Measurements from ENCODE around the gene SLC11A2.
"Not testable (repeated sequence)": the region's sequence is repeated elsewhere in the genome, so short reads cannot be mapped to it uniquely, and the experiment has no call there.

SLC11A2 gene

DNA sequence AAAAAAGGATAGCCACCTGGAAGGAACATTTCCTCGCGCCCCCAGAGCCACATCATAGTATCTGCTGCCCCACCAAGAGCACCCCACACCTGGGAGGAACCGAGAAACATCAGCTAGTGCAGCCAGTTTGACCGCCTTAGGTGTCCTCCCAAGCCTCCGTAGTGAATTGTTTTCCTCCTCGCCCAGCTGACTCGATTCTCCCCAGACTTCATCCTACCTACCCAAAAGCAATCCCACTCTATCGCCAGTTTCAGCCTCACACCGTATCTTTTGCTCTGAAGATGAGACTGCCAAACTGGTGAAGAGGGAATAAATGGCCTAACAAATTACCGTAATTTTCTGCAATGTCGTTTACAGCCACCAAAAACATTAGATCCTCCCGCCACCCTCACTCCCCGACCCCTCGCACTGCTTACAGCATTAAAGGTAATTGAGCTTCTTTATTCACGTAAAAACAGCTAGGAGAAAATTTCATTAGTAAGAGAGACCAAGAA lies 1.2 kb upstream of the SLC11A2 start:
- Histone ChIP-seq H2AFZ (ENCODE audit: low read length, unreplicated experiment) (no peak overlapping the region), H3K36me3 (ENCODE audit: insufficient read depth, low read length) (no peaks in the 10 kb centered on the region), H3K4me3 (ENCODE audit: low read depth, low read length) (no peak overlapping the region), H3K27me3 (ENCODE audit: insufficient read depth, low read length) (no peaks in the 10 kb centered on the region), H3K4me1 (ENCODE audit: control insufficient read depth, insufficient read depth, low read length, unreplicated experiment) (peaks cover 14% of the 10 kb centered on the region), H3K27ac (ENCODE audit: low read depth, low read length) (no peak overlapping the region), H3K79me2 (ENCODE audit: control insufficient read depth, insufficient read depth, low read length, unreplicated experiment) (peaks cover 32% of the 10 kb centered on the region)

DNA sequence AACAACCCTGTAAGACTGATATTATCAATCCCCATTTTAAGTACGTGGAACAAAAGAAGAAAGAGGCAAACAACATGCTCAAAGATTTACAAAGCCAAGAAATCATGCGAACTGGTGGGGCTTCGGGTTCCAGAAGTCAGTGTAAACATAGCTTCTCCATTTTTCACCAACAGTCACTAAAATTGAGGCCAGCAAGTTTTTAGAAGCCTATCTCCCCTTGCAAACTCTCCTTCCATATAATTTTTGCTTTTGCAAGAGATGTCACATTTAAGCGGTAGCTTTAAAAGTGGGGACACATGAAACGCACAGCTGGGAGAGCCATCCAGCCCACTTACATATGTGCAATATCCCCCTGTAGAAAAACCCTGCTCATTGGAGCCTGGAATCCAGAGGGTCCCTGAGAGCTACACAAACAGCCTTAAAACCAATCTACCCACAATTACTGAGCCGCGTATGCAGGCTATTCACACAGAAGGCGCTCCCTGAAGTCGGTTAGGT lies 797 bp downstream of the SLC11A2 start:
- Histone ChIP-seq H3K27me3 (ENCODE audit: insufficient read depth, low read length) (no peaks in the 10 kb centered on the region), H2AFZ (ENCODE audit: low read length, unreplicated experiment) (peak overlapping the region; percentile 83), H3K36me3 (ENCODE audit: insufficient read depth, low read length) (no peaks in the 10 kb centered on the region), H3K79me2 (ENCODE audit: control insufficient read depth, insufficient read depth, low read length, unreplicated experiment) (peaks cover 50% of the 10 kb centered on the region), H3K4me1 (ENCODE audit: control insufficient read depth, insufficient read depth, low read length, unreplicated experiment) (peaks cover 14% of the 10 kb centered on the region), H3K27ac (ENCODE audit: low read depth, low read length) (peak overlapping the region; percentile 94), H3K4me3 (ENCODE audit: low read depth, low read length) (peak overlapping the region; percentile 95)

DNA sequence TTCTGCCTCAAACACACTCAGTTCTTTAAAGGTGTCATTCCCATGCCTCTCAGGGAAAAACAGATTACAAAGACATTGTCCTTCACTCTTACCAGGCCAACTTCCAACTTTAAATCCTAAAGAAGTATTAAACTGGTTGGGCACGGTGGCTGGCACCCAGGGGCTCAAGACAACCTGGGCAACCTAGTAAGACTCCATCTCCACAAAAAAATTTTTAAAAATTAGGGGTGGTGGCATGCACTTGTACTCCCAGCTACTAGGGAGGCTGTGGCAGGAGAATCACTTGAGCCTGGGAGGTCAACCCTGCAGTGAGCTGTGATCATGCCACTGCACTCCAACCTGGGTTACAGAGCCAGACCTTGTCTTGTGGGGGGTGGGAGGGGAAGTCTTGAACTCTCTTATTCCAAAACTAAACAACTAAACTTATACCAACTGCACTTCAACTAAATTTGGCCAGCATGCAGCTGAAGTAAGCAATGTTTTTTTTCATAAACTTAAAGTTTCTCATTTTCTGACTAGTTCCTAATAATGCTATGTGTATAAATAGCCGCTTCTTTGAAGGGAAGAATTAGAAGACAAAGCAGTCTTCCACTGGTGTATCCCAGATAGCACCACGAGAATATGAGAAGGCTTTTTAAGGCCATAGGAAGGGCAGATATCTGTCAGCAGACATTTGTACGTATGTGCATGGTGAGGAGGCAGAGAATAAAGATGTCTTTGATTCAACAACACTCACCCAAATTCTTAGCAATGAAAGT lies 2.4 kb downstream of the SLC11A2 start:
- Histone ChIP-seq H3K36me3 (ENCODE audit: insufficient read depth, low read length) (no peaks in the 10 kb centered on the region), H3K4me3 (ENCODE audit: low read depth, low read length) (peak overlapping the region; percentile 95), H3K27me3 (ENCODE audit: insufficient read depth, low read length) (no peaks in the 10 kb centered on the region), H3K27ac (ENCODE audit: low read depth, low read length) (peak overlapping the region; percentile 94), H3K79me2 (ENCODE audit: control insufficient read depth, insufficient read depth, low read length, unreplicated experiment) (peaks cover 64% of the 10 kb centered on the region), H2AFZ (ENCODE audit: low read length, unreplicated experiment) (peak overlapping the region; percentile 66), H3K4me1 (ENCODE audit: control insufficient read depth, insufficient read depth, low read length, unreplicated experiment) (peaks cover 14% of the 10 kb centered on the region)

DNA sequence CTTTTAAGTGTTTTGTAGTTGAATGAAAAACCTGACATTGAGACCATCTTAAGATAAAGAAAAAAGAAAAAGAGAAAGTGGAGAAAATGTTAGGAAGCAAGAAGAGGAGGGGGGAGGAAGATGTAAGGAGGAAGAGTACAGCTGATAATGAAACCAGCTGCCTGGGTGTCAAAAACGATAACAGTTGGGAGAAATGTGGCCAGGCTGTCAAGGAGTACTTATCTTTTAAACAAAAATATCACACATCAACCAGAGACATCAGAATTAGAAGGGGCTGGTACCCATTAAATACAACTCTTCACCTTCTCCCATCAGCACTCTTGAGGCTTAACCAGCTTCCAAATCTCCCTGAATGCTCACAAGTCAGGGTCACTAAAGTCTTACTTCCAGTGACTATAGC lies 4.5 kb downstream of the SLC11A2 start:
- H3K27me3 ChIP-seq (ENCODE audit: insufficient read depth, low read length) = no peaks in the 10 kb centered on the region
- H3K4me3 ChIP-seq (ENCODE audit: low read depth, low read length) = no peak overlapping the region
- H2AFZ ChIP-seq (ENCODE audit: low read length, unreplicated experiment) = no peak overlapping the region
- H3K27ac ChIP-seq (ENCODE audit: low read depth, low read length) = no peak overlapping the region
- peaks cover 11% of the 10 kb centered on the region for H3K4me1 ChIP-seq (ENCODE audit: control insufficient read depth, insufficient read depth, low read length, unreplicated experiment)
- H3K79me2 ChIP-seq (ENCODE audit: control insufficient read depth, insufficient read depth, low read length, unreplicated experiment) = peaks cover 75% of the 10 kb centered on the region
- H3K36me3 ChIP-seq (ENCODE audit: insufficient read depth, low read length) = no peaks in the 10 kb centered on the region

DNA sequence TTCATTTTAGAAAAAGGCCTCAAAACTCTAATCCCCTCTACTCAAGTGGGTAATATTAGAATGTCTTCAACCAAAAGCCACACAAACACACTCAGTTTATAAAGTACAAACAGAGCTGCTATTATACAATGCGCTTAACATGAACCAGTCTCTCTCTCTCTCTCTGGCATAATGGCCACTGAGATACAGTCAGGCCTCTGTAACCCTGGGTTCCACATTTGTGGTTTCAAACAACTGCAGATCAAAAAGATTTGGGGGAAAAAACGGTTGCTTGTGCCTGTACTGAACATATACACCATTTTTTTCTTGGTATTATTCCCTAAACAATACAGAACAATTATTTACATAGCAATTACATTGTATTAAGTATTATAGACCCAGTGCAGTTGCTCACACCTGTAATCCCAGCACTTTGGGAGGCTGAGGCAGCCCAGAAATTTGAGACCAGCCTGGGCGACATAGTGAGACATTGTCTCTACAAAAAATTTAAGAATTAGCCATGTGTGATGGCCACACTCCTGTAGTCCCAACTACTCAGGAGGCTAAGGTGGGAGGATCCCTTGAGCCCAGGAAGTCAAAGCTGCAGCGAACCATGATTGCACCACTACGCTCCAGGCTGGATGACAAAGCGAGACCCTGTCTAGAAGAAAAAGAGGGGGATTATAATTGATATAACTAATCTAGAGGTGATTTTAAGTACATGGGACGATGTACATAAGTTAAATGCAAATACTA lies 5.6 kb downstream of the SLC11A2 start:
- Histone ChIP-seq H3K27me3 (ENCODE audit: insufficient read depth, low read length) (no peaks in the 10 kb centered on the region), H3K36me3 (ENCODE audit: insufficient read depth, low read length) (no peaks in the 10 kb centered on the region), H3K27ac (ENCODE audit: low read depth, low read length) (no peak overlapping the region), H3K4me3 (ENCODE audit: low read depth, low read length) (no peak overlapping the region), H3K79me2 (ENCODE audit: control insufficient read depth, insufficient read depth, low read length, unreplicated experiment) (peaks cover 72% of the 10 kb centered on the region), H3K4me1 (ENCODE audit: control insufficient read depth, insufficient read depth, low read length, unreplicated experiment) (peaks cover 11% of the 10 kb centered on the region), H2AFZ (ENCODE audit: low read length, unreplicated experiment) (no peak overlapping the region)

DNA sequence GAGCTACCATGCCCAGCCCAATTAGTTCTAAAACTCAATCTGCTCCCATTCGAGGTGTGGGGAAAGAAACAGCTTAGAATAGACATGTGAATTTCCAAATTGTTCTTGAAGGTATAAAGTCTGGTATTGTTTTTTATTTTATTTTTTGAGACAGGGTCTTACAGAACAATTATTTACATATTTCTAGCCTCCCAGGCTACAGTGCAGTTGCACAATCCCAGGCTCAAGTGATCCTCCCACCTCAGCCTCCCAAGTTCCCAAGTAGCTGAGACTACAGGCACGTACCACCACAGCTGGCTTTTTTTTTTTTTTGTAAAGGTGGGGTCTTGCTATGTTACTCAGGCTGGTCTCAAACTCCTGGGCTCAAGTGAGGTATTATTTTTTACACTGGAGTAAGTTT lies 6.3 kb downstream of the SLC11A2 start:
- Histone ChIP-seq H3K27ac (ENCODE audit: low read depth, low read length) (no peak overlapping the region), H3K36me3 (ENCODE audit: insufficient read depth, low read length) (no peaks in the 10 kb centered on the region), H3K4me1 (ENCODE audit: control insufficient read depth, insufficient read depth, low read length, unreplicated experiment) (peaks cover 11% of the 10 kb centered on the region)

DNA sequence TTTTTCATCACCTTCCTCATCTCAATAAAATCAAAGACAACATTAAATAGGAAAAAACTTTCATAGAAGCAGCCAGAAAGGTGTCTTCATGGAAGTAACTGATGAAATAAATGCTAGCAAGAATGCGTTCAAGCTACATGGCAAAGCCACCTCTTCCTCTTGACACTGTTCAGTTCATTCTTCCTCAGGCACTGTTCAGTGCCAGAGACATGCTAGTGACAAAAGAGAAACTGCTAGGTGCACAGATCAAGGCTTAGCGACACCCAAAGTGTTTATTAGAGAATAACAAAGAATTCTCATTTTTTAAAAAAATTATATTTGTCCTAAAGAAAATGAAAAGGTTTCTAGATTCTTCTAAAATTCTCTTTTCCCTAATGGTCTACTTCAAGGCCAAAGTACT lies 7.2 kb downstream of the SLC11A2 start:
- H3K27ac ChIP-seq (ENCODE audit: low read depth, low read length) = no peak overlapping the region
- H3K36me3 ChIP-seq (ENCODE audit: insufficient read depth, low read length) = no peaks in the 10 kb centered on the region

More for the DNA sequence above, 6.3 kb downstream of the SLC11A2 start:
- H3K27me3 ChIP-seq (ENCODE audit: insufficient read depth, low read length) = no peaks in the 10 kb centered on the region
- peaks cover 68% of the 10 kb centered on the region for H3K79me2 ChIP-seq (ENCODE audit: control insufficient read depth, insufficient read depth, low read length, unreplicated experiment)
- H3K4me3 ChIP-seq (ENCODE audit: low read depth, low read length) = no peak overlapping the region
- no peak overlapping the region for H2AFZ ChIP-seq (ENCODE audit: low read length, unreplicated experiment)

DNA sequence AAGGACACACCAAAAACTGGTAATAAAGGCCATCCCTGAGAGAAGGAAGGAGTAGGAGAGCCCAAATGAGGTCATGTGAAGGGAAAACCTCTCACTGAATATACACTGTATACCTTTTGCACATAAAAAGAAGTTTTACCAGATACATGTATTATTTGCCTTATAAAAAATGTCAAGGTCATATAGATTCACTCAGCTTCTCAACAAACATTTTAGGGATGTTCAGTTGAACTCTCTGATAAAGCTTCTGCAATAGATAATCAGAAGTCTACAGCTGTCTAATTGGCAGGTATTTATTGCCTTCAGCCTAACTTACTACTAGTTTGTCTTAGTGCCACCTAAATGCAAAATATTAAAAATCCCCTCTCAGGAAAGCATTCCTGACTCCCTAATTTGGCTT lies 8.7 kb downstream of the SLC11A2 start:
- Histone ChIP-seq H3K27ac (ENCODE audit: low read depth, low read length) (no peak overlapping the region), H3K4me1 (ENCODE audit: control insufficient read depth, insufficient read depth, low read length, unreplicated experiment) (no peaks in the 10 kb centered on the region), H3K27me3 (ENCODE audit: insufficient read depth, low read length) (no peaks in the 10 kb centered on the region), H3K36me3 (ENCODE audit: insufficient read depth, low read length) (no peaks in the 10 kb centered on the region), H3K4me3 (ENCODE audit: low read depth, low read length) (no peak overlapping the region), H3K79me2 (ENCODE audit: control insufficient read depth, insufficient read depth, low read length, unreplicated experiment) (peaks cover 63% of the 10 kb centered on the region), H2AFZ (ENCODE audit: low read length, unreplicated experiment) (no peak overlapping the region)

More for the DNA sequence above, 7.2 kb downstream of the SLC11A2 start:
- Histone ChIP-seq H3K27me3 (ENCODE audit: insufficient read depth, low read length) (no peaks in the 10 kb centered on the region), H2AFZ (ENCODE audit: low read length, unreplicated experiment) (no peak overlapping the region), H3K4me3 (ENCODE audit: low read depth, low read length) (no peak overlapping the region), H3K4me1 (ENCODE audit: control insufficient read depth, insufficient read depth, low read length, unreplicated experiment) (peaks cover 9% of the 10 kb centered on the region), H3K79me2 (ENCODE audit: control insufficient read depth, insufficient read depth, low read length, unreplicated experiment) (peaks cover 68% of the 10 kb centered on the region)

DNA sequence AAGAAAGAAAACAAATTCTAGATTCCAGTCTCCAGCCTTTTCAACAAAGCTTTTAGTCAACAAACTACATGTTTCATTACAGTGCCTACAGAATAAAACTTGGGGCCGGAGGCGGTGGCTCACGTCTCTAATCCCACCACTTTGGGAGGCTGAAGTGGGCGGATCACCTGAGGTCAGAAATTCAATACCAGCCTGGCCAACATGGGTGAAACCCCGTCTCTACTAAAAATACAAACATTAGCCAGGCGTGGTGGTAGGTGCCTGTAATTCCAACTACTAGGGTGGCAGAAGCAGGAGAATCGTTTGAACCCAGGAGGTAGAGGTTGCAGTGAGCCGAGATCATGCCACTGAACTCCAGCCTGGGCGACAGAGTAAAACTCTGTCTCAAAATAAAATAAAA lies 11.7 kb downstream of the SLC11A2 start:
- not testable (repeated sequence) for H3K4me1 ChIP-seq (ENCODE audit: control insufficient read depth, insufficient read depth, low read length, unreplicated experiment); H3K4me3 ChIP-seq (ENCODE audit: low read depth, low read length); H3K27me3 ChIP-seq (ENCODE audit: insufficient read depth, low read length); H2AFZ ChIP-seq (ENCODE audit: low read length, unreplicated experiment); H3K36me3 ChIP-seq (ENCODE audit: insufficient read depth, low read length); H3K27ac ChIP-seq (ENCODE audit: low read depth, low read length)
- H3K79me2 ChIP-seq (ENCODE audit: control insufficient read depth, insufficient read depth, low read length, unreplicated experiment) = peaks cover 44% of the 10 kb centered on the region

DNA sequence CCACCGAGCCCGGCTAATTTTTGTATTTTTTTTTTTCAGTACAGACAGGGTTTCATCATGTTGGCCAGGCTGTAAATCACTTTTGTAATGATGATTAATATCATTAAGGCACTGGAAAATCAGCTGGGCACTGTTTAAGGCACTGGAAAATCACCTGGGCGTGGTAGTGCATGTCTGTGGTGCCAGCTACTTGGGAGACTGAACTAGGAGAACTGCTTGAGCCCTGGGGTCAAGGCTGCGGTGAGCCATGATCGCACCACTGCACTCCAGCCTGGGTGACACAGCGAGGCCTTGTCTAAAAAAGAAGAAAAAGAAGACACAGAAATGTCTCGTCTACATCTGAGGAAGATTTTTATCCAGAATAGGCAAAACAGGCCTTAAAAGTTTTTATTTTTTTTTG lies 12.7 kb downstream of the SLC11A2 start:
- H3K27ac ChIP-seq (ENCODE audit: low read depth, low read length) = no peak overlapping the region
- no peaks in the 10 kb centered on the region for H3K36me3 ChIP-seq (ENCODE audit: insufficient read depth, low read length)
- H3K27me3 ChIP-seq (ENCODE audit: insufficient read depth, low read length) = no peaks in the 10 kb centered on the region
- no peak overlapping the region for H3K4me3 ChIP-seq (ENCODE audit: low read depth, low read length)
- H3K79me2 ChIP-seq (ENCODE audit: control insufficient read depth, insufficient read depth, low read length, unreplicated experiment) = peaks cover 44% of the 10 kb centered on the region
- H3K4me1 ChIP-seq (ENCODE audit: control insufficient read depth, insufficient read depth, low read length, unreplicated experiment) = no peaks in the 10 kb centered on the region
- no peak overlapping the region for H2AFZ ChIP-seq (ENCODE audit: low read length, unreplicated experiment)

Measured in ACC112 (cell line).